GM12864 (cell line): ENCODE results near the gene NCAPG2.

Experiments
- DNase-seq: peaks from one replicate; pipeline ENCODE4 v3.0.0-alpha.2; 2011; ENCODE audit warnings: low read depth
- H3K4me3 ChIP-seq: 2 replicates; pipeline ENCODE4 v1.5.1; 2011; ENCODE audit warnings: mild to moderate bottlenecking, low read depth, low read length, control low read depth
- TF ChIP-seq, protein P1 (sequence below): IDR thresholded peaks from 2 replicates; pipeline ENCODE4 v1.5.1; 2011; ENCODE audit warnings: low read depth, mild to moderate bottlenecking, moderate library complexity, low read length, control low read depth, inconsistent platforms; ENCODE audit errors: missing control alignments

Gene NCAPG2

DNA sequence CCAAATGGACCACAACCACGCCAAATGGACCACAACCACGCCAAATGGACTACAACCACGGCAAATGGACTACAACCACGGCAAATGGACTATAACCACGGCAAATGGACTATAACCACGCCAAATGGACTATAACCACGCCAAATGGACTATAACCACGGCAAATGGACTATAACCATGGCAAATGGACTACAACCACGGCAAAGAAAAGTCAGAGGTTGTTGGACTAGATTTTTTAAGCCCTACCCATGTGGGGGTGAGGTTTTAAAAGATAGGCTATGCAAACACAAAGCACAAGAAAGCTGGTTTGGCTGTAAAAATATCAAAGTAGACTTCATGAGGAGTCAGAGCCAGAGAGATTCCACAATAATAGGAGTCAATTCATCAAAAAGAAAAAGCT is 55.8 kb downstream of the NCAPG2 start:
- no peak for DNase-seq
- TF ChIP-seq, protein P1, sequence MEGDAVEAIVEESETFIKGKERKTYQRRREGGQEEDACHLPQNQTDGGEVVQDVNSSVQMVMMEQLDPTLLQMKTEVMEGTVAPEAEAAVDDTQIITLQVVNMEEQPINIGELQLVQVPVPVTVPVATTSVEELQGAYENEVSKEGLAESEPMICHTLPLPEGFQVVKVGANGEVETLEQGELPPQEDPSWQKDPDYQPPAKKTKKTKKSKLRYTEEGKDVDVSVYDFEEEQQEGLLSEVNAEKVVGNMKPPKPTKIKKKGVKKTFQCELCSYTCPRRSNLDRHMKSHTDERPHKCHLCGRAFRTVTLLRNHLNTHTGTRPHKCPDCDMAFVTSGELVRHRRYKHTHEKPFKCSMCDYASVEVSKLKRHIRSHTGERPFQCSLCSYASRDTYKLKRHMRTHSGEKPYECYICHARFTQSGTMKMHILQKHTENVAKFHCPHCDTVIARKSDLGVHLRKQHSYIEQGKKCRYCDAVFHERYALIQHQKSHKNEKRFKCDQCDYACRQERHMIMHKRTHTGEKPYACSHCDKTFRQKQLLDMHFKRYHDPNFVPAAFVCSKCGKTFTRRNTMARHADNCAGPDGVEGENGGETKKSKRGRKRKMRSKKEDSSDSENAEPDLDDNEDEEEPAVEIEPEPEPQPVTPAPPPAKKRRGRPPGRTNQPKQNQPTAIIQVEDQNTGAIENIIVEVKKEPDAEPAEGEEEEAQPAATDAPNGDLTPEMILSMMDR = no peak
- H3K4me3 ChIP-seq = no peak overlapping the region

DNA sequence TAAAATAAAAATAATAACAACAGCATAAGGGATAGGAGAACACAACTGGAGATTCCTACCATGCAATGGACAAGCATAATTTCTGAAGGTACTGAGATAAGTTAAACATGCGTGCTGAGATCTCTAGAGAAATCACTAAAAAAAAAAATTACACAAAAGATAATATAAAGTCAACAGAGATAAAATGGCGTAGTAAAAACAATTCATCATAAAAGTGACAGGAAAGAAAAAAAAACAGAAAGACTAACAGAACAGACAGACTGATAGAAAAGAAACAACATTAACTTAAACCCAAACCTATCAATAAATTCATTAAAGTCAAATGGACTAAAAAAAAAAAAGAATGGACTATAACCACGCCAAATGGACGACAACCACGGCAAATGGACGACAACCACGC is 56.4 kb downstream of the NCAPG2 start:
- H3K4me3 ChIP-seq = no peak overlapping the region
- TF ChIP-seq, protein P1 = no peak
- DNase-seq = no peak

DNA sequence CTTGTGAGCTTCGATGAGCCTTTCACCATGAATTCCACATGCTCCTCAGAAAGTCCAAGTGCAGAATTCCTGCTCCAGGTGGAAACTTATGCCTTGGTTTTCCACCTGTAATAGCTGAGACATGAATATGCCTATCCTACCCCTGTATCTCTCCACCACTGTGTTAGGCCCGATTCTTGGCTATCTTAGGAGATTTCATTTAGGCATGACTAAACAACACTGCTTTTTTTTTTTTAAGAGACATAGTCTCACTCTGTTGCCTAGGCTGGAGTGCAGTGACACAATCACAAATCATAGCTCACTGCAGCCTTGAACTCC is 57.2 kb downstream of the NCAPG2 start:
- H3K4me3 ChIP-seq = no peak overlapping the region
- TF ChIP-seq, protein P1 = no peak
- no peak for DNase-seq

DNA sequence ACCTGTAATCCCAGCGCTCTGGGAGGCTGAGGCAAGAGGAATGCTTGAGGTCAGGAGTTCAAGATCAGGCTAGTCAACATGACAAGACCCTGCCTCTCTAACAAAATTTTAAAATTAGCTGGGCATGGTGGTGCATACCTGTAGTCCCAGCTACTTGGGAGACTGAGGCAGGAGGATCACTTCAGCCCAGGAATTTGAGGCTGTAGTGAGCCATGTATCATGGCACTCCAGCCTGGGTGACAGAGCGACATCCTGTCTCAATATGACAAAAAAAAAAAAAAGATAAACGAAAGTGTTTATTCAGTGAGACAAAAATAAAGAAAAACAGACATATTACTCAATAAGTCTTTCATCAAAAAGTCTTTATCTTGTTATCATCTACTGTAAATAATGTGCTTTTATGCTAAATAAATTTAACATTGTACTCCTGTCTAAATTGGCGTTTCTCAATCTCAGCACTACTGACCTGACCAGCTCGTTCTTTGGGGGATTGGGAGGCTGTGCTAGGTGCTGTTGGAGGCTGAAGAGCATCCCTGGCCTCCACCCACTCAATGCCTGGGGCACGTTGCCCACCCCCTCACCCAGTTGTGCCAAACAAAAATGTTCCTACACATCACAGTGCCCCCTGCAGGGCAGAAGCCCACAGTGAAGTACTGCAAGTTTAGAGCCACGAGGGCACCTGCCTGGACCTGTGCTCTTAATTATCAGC is 57.7 kb downstream of the NCAPG2 start:
- H3K4me3 ChIP-seq = no peak overlapping the region
- TF ChIP-seq, protein P1 = peak; percentile 69
- no peak for DNase-seq

DNA sequence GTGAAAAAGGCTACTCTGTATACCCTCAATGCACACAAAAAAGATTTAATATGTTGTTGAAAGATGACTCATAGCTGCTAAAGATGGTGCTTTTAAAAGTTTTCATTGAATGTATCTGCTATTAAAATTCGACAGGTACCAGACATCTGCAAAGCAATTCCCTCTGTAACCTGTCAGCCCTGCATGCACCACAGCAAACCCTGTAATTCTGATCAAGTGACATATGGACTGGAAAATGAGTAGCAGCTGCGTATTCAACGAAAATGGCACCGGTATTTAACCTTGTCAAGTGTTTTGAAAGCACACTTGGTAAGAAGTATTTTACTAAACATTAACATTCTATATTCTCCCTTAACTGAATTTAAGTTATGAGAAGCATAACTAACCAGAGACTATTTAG is 58.8 kb downstream of the NCAPG2 start:
- H3K4me3 ChIP-seq = no peak overlapping the region
- TF ChIP-seq, protein P1 = no peak
- no peak for DNase-seq

DNA sequence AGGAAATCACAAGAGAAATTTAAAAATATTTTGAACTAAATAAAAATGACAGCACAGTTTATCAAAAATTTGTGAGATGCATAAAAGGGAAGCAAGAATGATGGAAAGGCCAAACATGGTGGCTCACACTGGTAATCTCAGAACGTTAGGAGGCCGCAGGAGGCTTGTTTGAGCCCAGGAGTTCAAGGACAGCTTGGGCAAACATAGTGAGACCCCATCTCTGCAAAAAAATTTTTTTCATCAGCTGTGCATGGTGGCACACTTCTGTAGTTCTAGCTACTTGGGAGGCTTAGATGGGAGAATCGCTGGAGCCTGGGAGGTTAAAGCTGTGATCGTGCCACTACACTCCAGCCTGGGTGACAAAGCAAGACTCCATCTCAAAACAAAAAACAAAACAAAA is 62.5 kb downstream of the NCAPG2 start:
- DNase-seq = no peak
- H3K4me3 ChIP-seq = no peak overlapping the region
- TF ChIP-seq, protein P1 = no peak

DNA sequence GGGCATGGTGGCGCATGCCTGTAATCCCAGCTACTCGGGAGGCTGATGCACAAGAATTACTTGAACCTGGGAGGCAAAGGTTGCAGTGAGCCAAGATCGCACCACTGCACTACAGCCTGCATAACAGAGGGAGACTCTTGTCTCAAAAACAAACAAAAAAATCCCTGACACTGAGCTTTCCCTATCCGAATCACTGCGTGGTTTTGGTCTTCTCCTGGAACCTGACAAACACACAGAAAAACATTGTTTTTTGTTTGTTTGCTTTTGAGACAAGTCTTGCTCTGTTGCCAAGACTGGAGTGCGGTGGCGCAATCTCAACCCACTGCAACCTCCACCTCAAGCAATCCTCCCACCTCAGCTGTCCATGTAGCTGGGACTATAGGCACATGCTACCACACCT is 66.6 kb downstream of the NCAPG2 start:
- TF ChIP-seq, protein P1 = no peak
- H3K4me3 ChIP-seq = no peak overlapping the region

More for the DNA sequence above, 66.6 kb downstream of the NCAPG2 start:
- no peak for DNase-seq
